ENCODE data around the gene XXYLT1. TPM values are rescaled to one million over a fixed set of nuclear protein-coding genes. Genes with fewer than 3 reads are reported as not detected.
A peak's percentile ranks its signal among the peaks of the same experiment; 100 is the strongest.

Gene XXYLT1
- total RNA-seq, 1 experiment from 2014 or later = 43.7 TPM

DNA sequence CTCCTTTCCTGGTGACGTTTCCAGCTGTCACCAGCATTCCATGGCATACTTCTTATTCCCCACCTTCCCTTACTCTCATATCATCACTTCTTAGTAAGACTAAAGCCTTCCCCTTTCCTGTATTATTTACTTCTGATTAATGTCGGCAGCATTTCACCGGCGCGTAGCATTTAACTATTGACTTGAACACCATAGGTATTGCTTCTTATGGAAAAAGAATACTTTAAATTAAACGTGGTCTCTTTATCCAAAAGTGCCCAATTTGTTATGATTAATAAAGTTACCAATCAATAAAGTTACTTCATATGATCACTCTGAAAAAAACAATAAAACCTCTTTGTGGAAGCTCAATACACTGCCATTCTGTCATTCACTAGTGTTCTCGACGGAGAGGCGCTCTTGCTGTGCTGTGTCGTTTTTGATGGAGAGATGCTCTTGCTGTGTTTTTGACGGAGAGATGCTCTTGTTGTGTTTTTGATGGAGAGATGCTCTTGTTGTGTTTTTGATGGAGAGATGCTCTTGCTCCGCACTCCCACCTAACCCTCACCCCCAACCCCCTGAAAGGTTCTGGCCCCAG is 165.0 kb downstream of the XXYLT1 start:
- no peak for DNase-seq
- no peaks in the 10 kb centered on the region for H3K36me3 ChIP-seq
- H3K27me3 ChIP-seq = no peaks in the 10 kb centered on the region
- 0 out of 2 replicates have a peak, but pooled peaks cover 3% of the 10 kb centered on the region for H3K9me3 ChIP-seq
- H3K4me3 ChIP-seq = no peak overlapping the region

DNA sequence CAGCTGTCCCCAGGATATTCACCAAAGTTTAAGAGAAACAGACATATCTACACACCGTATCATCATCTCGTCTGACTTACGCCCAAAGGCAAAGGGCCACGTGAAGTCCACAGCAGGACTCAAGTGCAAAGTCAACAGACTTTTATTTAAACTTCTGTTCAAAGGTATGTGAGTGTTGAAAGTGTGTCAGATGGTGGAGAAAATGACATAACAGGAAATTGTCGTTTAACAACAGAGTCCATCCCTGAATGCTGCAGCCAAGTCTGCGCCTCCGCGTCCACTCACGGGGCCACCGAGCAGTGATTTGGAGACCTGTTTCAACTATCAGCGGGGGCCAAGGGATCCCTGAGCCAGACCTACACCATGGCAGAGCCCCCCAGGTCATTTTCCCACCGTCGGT is 165.6 kb downstream of the XXYLT1 start:
- 0 out of 2 replicates have a peak, but pooled peaks cover 3% of the 10 kb centered on the region for H3K9me3 ChIP-seq
- no peak overlapping the region for H3K4me3 ChIP-seq
- no peaks in the 10 kb centered on the region for H3K36me3 ChIP-seq
- DNase-seq = no peak
- H3K27me3 ChIP-seq = no peaks in the 10 kb centered on the region

GRCh38 chr3:195104340-195104739 is 166.6 kb downstream of the XXYLT1 start:
- 0 out of 2 replicates have a peak, but pooled peaks cover 3% of the 10 kb centered on the region for H3K9me3 ChIP-seq
- no peaks in the 10 kb centered on the region for H3K36me3 ChIP-seq
- DNase-seq = no peak
- H3K27me3 ChIP-seq = no peaks in the 10 kb centered on the region
- no peak overlapping the region for H3K4me3 ChIP-seq

- no peak for DNase-seq
- no peaks in the 10 kb centered on the region for H3K36me3 ChIP-seq
Observed at GRCh38 chr3:195103623-195104022, 167.3 kb downstream of the XXYLT1 start.

GRCh38 chr3:195102609-195103467 is 168.1 kb downstream of the XXYLT1 start:
- Histone ChIP-seq H3K27me3 (no peaks in the 10 kb centered on the region), H3K36me3 (no peaks in the 10 kb centered on the region), H3K9me3 (0 out of 2 replicates have a peak, but pooled peaks cover 3% of the 10 kb centered on the region), H3K4me3 (no peak overlapping the region)
- peak; percentile 78 for DNase-seq

More at GRCh38 chr3:195103623-195104022, 167.3 kb downstream of the XXYLT1 start:
- Histone ChIP-seq H3K27me3 (no peaks in the 10 kb centered on the region), H3K9me3 (0 out of 2 replicates have a peak, but pooled peaks cover 3% of the 10 kb centered on the region), H3K4me3 (no peak overlapping the region)

DNA sequence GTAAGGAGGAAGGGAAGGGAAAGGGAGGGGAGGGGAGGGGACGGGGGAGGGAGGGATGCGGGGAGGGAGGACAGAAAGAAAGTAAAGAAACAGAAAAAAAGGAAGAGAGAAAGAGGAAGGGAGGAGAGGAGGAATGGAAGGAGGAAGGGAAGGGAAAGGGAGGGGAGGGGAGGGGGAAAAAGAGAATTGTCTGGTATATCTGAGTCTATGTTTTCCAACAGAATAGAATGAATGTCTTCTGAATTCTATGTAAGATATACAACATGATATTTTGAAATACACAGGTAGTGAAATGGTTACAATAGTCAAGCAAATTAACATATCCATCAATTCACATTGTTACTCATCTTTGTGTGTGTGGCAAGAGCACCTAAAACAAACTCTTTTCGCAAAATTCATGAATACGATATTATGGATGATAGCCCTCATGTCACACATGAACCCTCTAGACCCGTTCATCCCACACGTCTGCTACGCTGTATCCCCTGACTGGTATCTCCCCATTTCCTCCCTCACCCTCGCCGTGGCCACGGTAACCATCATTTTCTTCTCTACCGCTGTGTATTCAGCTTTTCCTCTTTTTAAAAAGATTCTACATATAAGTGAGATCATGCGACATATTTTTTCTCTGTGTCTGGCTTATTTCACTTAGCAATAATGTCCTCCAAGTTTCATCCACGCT is 168.9 kb downstream of the XXYLT1 start:
- H3K36me3 ChIP-seq = no peaks in the 10 kb centered on the region
- 0 out of 2 replicates have a peak, but pooled peaks cover 3% of the 10 kb centered on the region for H3K9me3 ChIP-seq
- H3K27me3 ChIP-seq = no peaks in the 10 kb centered on the region
- DNase-seq = no peak
- no peak overlapping the region for H3K4me3 ChIP-seq

GRCh38 chr3:195101001-195101583 is 169.9 kb downstream of the XXYLT1 start:
- no peaks in the 10 kb centered on the region for H3K36me3 ChIP-seq
- no peak for DNase-seq
- H3K9me3 ChIP-seq = 0 out of 2 replicates have a peak, but pooled peaks cover 3% of the 10 kb centered on the region
- no peak overlapping the region for H3K4me3 ChIP-seq
- no peaks in the 10 kb centered on the region for H3K27me3 ChIP-seq

DNA sequence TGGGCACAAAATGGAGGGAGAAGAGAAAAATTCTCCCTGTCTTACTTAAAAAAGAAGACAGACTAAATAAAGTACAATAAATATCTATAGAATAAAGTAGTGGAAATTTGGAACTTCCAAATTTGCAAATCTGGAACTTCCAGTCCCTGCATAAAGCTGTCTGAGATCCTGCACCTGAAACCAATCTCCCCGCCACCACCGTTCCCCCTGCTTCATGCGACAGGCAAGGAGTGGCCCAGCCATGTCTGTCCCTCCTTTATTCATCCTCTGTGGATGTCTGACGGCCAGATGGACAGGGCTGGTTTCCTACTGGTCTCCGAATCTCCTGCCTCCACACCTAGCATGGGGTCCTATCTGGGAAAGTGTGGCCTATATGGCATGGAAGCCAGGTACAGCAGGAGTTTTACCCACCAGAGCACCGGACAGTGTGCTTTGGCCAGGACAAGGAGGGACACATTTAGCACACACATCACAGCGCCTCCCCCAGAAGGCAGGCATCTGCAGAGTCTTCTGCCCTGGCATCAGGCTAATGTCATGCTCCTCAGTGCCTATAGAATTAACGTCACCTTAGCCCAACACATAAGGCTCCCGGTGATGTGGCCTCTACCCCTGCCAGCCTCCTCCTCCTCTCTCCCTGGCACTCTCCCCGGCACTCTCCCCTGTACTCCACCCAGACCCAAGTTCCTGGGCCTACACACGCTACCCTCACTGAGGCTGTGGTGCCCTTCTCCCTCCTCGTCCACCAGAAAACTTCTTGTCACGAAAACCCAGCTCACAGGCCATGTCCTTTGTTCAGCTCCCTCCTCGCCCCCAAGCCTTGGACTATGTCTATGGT is 170.8 kb downstream of the XXYLT1 start:
- no peak for DNase-seq
- no peak overlapping the region for H3K4me3 ChIP-seq

DNA sequence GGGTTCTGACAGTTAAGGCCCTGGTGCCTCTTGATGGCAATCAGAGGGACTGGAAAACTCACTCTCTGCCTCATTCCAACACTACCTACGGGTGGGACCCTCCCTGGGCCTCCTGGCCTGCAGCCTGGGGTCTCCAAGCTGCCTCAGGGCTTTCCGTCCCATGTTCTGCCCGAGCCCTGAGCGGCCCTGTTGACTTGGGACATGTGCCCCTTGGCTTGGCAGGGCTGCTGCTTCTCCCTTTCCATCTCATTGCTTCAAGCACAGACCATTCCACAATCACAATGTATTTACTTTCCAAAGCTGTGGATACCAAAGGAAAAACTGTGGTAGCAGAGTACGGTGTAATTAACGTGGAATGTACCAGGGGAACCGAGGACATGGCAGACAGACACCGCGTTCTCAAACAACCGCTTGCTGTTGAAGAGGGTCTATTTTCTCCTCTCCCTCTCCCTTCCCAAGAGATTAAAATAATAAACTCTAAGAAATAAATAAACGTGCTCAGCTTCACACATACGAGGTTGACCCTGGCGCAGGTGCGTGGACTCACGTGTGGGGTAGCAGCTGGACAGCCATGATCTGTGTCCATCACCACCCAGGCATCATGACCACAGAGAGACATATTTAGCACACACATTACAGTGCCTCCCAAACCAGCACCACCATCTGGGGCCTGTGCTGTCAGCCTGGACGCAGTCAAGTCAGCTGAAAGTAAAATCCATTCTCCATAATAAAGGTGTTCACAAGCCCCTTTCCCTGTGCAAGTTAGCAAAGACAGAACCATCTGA is 172.0 kb downstream of the XXYLT1 start:
- H3K9me3 ChIP-seq = 0 out of 2 replicates have a peak, but pooled peaks cover 3% of the 10 kb centered on the region
- no peaks in the 10 kb centered on the region for H3K27me3 ChIP-seq
- no peak for DNase-seq
- H3K36me3 ChIP-seq = no peaks in the 10 kb centered on the region
- H3K4me3 ChIP-seq = no peak overlapping the region

More for the DNA sequence above, 170.8 kb downstream of the XXYLT1 start:
- Histone ChIP-seq H3K36me3 (no peaks in the 10 kb centered on the region), H3K9me3 (0 out of 2 replicates have a peak, but pooled peaks cover 3% of the 10 kb centered on the region), H3K27me3 (no peaks in the 10 kb centered on the region)

DNA sequence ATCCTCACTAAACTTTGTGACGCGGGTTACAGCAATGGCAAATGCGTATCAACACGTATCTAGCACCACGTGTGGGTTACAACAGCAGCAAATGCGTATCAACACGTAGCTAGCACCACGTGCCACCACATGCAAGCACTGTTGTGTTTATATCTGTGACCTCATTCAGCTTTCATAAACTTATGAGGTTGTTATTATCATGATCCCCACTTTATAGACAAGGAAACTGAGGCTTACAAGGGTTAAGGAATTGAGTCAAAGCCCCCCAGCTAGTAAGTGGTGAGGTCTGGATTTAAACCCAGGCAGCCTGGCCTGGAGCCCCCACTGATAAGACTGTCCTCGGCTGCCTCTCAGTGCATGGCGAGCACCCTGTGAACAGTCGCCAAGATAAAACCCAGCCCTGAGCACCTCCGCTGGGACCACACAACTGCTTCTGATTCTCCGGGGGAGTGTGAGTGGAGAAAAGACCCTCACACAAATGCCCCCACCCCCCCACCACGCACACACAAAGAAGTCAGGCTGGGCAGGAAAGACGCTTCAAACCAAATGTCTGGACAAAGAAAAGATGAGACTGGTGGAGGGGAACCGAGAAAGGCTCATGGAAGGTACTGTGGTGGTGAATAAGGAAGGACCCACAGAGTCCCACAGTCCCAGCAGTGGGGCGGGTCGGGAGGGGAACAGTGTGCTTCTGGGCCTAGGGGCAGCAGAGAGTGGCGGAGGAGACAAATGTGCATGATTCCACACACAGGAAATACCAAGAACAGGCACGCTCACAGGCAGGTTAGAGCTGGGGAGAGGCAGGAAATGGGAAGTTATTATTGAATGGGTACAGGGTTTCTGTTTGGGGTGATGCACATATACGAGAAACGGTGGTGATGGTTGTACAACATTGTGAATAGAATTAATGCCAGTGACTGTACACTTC is 173.4 kb downstream of the XXYLT1 start:
- Histone ChIP-seq H3K4me3 (no peak overlapping the region), H3K27me3 (no peaks in the 10 kb centered on the region), H3K9me3 (0 out of 2 replicates have a peak, but pooled peaks cover 3% of the 10 kb centered on the region), H3K36me3 (no peaks in the 10 kb centered on the region)
- DNase-seq = no peak

DNA sequence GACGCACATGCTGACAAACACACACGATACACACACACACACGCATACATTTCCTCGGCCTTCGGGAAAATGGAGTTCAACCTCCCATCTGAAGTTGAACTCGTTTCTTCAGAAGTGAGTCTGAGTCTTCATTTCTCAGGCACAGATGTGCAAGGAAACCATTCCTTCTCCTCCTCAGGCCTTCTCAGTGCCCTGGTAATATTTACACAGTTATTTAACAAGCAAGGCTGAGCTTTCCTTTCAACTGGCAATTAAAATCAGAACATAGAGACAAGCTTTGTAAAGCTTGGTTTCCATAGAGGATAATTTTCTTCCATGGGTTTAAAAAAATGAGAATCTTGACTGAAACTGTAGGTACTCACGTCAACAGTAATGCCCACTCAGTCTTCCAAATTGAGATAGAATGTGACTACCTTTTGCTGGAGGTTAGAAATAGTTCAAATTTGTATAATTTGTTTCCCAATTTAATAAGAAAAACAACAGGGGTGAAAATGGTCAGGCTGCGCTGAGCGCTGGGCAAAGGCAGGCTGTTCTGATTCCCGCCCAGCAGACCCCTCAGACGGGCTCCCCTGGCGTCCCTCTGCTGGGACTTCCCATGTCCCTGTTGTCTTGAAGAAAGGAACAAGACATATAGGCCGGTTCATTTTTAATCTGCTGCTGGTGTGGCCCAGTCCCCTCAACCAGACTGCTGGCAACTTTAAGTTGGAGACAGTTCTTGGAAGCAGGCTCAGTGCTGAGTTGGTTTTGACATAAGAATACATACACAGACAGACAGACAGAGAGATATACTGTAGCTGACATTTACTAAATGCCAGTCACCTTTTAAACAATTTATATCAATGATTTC is 174.3 kb downstream of the XXYLT1 start:
- no peaks in the 10 kb centered on the region for H3K36me3 ChIP-seq
- no peaks in the 10 kb centered on the region for H3K9me3 ChIP-seq
- no peak overlapping the region for H3K4me3 ChIP-seq
- no peak for DNase-seq
- no peaks in the 10 kb centered on the region for H3K27me3 ChIP-seq

DNA sequence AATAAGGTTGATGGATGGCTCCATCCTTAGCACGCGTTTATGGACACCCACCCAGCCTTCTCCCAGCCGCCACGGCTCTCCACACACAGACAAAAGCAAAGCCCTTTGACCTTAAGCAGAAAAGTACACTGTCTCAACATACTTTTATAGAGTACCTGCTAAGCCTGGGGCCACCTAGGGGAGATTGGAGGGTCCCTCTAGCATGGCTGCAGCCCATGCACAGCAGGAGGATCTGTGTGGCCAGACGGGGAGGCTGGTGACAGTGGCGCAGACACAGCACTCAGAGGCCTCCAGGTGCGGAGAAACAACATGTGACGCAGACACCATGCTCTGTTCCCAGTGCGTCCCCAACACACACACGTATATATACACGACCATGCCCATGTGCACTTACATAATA is 174.9 kb downstream of the XXYLT1 start:
- DNase-seq = no peak
- Histone ChIP-seq H3K27me3 (no peaks in the 10 kb centered on the region), H3K36me3 (no peaks in the 10 kb centered on the region), H3K9me3 (no peaks in the 10 kb centered on the region), H3K4me3 (no peak overlapping the region)

GRCh38 chr3:195095704-195096036 is 175.3 kb downstream of the XXYLT1 start:
- no peak overlapping the region for H3K4me3 ChIP-seq
- H3K9me3 ChIP-seq = no peaks in the 10 kb centered on the region
- H3K36me3 ChIP-seq = no peaks in the 10 kb centered on the region
- no peaks in the 10 kb centered on the region for H3K27me3 ChIP-seq
- DNase-seq = no peak
